Stimulated activated CD4-positive, alpha-beta T cell treated with anti-CD3 and anti-CD28 coated beads, TNF-alpha, amount 100 ng/mL, for 48 hours (primary cell): ENCODE results near the gene GOLGA6B.
"Not testable (repeated sequence)": the region's sequence is repeated elsewhere in the genome, so short reads cannot be mapped to it uniquely, and the experiment has no call there.

Experiments
- DNase-seq, 3 donors: peaks; one replicate each; pipeline ENCODE4 v3.0.0-alpha.2; 2020; ENCODE audit warnings: low read depth in 3 of 3

The GOLGA6B gene, protein sequence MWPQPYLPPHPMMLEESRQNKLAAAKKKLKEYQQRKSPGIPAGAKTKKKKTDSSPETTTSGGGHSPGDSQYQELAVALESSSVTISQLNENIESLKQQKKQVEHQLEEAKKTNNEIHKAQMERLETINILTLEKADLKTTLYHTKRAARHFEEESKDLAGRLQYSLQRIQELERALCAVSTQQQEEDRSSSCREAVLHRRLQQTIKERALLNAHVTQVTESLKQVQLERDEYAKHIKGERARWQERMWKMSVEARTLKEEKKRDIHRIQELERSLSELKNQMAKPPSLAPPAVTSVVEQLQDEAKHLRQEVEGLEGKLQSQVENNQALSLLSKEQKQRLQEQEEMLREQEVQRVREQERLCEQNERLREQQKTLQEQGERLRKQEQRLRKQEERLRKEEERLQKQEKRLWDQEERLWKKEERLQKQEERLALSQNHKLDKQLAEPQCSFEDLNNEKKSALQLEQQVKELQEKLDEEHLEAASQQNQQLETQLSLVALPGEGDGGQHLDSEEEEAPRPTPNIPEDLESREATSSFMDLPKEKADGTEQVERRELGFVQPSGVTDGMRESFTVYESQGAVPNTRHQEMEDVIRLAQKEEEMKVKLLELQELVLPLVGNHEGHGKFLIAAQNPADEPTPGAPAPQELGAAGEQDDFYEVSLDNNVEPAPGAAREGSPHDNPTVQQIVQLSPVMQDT

GRCh38 chr15:72654397-72654796 is at the start of gene GOLGA6B:
Gene GOLGA6B, plus strand, starts transcription at chr15:72654697. Its CDS starts 41 bp downstream, at chr15:72654738.
- not testable (repeated sequence) for DNase-seq

DNA sequence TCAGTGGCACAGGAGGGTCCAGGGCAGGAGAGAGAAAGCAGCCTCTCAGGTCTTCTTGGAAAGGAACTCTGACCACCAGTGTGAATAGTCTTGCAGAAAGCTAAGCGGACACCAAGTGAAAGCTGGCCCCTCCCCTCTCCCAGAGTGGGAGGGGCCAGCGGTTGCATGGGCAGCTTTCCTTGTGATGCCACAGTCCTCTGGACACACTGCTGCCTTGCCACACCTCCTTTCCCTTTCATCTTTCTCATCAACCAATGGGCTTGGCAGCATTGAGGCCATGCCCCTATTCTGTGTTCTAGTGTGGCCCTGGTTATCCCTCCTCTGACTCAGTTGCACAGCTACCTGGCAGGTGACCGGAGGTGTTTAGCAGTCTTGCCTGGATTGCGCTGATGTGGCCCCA is 49.7 kb upstream of the GOLGA6B start:
- DNase-seq, result no peak

GRCh38 chr15:72608084-72608483 is 46.4 kb upstream of the GOLGA6B start:
- DNase-seq, result not testable (repeated sequence)

- DNase-seq, result no peak
Observed at GRCh38 chr15:72609862-72610261, 44.6 kb upstream of the GOLGA6B start.

DNA sequence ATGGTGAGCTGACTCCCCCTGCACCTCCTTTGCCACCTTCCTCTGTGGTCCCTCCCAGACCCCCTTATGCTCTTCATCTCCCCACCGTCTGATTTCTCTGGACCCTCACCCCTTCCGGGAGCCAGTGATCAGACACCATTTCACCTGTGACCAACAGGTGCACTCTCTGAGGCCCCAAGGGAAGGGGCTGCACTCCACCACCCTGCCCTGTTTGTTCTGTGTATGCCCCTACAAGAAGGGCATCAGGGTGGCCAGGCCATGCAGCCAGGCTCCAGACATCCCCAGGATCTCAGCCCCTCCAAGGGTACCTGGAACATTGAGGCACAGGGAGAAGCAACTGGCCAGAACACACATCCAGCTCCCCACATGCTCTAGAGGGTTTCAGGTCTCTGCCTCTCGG is 42.2 kb upstream of the GOLGA6B start:
- not testable (repeated sequence) for DNase-seq

- DNase-seq, result no peak
Observed at GRCh38 chr15:72614810-72615532, 39.5 kb upstream of the GOLGA6B start.

DNA sequence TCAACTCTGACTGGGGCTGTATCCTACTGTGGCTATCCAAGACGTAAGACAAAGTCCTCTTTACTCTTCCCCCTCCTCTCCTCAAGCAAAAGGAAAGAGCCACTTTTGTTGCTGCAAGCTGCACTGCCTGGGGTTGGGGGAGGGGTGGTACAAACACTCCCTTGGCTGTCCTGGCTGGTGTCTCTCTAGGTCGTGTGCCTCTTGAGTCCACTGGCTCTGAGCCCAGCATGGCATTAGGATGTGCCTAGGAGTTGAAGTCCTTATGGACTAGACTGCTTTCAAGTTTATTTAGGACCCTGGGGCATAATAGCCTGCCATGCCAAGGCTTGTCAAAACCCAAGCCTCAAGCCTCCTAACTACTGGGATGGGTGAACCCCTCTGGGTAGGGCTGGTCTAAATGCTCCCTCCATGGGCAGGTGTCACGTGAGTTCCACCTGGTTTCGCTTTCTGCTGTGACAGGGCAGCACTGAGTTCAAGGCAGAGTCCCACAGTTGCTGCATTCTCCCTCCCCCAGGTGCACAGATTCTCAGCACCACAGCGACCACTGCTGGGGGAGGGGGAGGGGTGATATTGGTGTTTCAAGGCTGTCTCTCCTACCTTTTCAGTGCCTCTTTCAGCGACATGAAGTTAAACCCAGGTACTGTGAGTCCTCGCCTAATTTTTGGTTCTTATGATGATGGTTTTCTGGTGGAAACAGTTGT is 38.8 kb upstream of the GOLGA6B start:
- not testable (repeated sequence) for DNase-seq

GRCh38 chr15:72616491-72617210 is 37.8 kb upstream of the GOLGA6B start:
- no peak for DNase-seq

DNA sequence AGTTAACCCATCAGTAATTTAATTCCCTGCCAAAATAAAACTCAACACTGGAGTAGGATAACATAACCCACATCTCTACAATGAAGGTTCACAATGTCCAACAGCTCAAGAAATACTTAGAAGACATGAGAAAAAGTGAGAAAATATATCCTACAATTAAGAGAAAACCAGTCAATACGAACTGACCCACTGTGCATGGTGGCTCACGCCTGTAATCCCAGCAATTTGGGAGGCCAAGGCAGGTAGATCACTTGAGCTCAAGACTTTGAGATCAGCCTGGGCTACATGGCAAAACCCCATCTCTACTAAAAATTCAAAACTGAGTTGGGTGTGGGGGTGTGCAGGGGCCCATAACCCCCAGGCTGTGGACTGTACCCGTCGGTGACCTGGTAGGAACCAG is 30.6 kb upstream of the GOLGA6B start:
- DNase-seq, result not testable (repeated sequence)

DNA sequence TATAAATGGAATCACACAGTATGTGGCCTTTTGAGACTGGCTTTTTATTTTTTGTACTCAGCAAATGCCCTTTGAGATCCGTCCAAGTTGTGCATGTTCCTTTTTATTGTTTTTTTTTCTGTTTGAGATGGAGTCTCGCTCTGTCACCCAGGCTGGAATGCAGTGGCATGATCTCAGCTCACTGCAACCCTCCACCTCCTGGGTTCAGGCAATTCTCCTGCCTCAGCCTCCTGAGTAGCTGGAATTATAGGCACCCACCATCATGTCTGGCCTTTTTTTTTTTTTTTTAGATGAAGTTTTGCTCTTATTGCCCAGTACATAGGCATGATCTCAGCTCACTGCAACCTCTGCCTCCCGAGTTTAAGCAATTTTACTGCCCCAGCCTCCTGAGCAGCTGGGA is 28.3 kb upstream of the GOLGA6B start:
- DNase-seq, result not testable (repeated sequence)

DNA sequence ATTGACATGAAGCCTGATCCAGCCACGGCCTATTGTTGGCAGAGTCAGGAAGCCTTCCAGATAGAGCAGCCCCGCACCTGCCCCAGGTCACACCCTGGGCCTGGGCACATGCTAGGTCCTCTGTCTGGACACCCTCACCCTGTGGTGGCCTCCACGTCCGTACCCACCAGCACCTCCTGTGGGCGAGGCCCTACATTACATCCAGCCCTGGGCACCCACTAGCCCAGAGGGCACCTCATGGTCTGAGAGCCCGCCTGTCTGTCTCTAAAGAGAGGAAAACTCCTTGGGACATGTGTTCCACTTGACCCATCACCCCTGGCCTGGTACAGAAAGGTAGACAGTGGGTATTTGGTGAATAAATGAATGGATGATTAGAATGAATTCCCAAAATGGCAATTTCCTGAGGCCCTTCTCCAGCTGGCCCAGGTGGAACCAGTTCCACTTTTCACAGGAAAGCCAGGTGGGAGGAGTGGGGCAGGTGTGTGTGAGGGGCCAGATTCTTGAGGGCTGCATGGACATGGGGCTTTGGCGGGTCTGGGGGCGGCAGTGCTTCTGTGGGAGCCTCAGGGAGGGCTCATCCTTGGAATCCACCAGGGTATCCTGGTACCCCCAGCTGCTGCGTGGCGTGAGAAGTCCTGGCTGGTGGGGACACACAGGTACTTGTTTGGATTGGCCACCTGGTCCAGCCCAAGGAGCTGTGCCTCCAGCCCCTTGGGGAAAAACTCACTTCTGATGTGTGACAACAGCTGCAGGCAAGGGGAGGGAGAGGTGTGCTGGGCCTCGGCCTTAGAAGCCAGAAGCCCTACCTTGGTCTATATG is 26.0 kb upstream of the GOLGA6B start:
- peak in 1 of 3 donors; percentile 3 for DNase-seq

DNA sequence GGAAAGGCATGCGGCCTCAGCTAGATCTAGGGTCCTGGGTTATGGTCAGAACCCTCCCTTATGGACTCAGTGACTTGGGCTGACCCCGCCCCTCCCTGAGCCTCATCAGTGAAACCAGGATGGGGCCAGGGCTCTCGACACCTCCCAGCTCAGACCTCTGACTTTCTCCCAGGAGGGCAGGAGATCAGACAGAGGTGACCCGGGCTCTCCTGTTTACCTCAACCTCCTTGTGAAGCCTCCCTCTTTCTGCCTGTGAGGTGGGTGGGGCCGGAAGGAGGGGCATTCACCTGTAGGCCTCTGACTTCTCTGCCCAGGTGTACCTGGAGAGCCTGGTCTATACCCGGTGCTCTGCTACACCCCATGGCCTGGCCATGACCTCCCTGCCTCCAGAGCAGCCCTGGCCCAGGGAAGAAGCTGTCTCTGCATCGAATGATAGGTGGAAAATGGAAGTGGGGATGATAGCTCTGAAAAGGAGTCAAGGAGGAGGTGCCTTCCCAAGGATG is 25.4 kb upstream of the GOLGA6B start:
- DNase-seq, result not testable (repeated sequence)

DNA sequence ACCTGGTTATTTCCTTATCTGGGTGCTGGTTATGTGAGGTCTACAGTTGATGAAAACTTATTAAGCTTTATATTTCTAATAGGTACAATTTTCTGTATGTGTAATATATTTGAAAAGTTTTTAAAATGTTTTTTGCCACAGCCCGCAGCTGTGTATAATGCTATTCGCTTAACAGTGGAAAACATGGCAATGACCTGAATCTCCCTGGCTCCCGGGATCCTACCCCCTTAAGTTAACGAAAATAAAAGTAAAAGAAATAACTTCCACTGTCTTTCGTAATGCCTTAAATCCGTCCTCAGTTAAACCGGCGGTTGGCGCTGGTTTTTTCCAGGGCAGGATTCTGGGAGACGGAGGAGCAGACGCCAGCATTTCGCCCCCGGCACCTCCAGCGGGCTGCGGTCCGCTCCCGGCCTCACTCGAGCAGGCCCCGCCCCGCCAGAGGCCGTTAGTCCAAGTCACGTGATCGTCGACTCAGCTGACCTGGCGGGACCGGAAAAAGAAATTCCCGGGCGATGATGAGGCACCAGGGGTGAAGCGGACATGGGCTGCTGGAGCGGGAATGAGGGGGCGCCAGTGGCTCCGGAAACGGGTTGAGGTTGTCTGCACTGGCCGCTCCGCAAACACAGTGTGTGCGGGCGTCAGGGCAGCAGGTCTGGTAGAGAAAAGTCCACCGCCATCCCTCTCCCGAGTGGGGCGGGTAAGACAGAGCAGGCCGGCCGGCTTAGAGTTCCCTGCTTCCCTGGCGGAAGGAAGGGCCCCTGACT is 17.8 kb upstream of the GOLGA6B start:
- peak in 2 of 3 donors; percentile 46 to 48 for DNase-seq

DNA sequence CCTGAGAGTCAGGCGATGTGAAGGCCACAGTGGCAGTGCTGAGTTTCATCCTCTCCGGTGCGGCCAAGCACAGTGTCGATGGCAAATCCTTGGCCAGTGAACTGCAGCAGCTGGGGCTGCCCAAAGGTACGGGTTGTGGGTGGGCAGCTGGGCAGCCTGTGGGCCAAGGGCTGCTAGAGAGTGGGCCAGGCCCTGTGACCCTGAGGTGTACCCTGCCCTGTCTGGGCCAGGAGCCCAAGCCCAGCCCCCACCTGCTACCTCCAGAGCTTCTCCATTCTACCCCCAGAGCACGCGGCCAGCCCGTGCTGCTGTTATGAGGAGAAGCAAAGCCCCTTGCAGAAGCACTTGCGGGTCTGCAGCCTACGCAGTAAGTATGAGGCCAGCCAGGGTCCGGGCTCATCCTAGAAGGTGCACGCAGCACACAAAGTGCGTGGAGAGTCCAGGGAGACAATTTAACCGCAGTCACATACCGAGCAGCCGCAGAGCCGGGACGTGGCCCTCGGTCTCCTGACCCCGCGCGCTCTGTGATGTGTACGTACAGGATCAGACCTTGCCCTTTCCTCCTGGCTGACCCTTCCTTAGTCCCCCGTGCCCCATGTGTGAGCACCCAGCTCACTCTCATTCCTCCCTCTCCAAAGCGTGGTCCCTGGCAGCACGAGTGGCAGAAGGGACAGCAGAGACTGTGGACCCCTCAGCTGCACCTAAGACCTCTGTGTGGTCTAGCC is 14.6 kb upstream of the GOLGA6B start:
- not testable (repeated sequence) for DNase-seq

DNA sequence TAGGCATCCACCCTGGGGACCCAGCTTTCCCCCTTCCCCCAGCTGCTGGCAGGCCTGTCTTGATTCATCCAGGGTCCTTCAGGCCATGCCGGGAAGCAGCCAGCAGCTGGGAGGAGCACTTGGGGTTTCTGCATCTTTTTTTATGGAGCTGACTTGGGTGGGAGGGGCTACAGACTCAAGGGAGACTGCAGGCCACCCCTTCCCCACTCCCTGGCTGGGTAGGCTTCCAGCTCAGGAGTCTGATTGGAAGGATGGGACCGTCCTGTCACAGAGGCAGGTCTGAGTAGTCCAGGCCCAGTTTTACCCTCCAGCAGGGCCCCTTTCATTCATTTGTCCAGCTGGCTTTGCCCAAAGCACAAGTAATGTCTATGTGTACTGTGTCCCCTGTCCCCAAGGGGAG is 12.2 kb upstream of the GOLGA6B start:
- DNase-seq, result not testable (repeated sequence)

GRCh38 chr15:72648631-72649253 is 5.8 kb upstream of the GOLGA6B start:
- DNase-seq, result not testable (repeated sequence)

DNA sequence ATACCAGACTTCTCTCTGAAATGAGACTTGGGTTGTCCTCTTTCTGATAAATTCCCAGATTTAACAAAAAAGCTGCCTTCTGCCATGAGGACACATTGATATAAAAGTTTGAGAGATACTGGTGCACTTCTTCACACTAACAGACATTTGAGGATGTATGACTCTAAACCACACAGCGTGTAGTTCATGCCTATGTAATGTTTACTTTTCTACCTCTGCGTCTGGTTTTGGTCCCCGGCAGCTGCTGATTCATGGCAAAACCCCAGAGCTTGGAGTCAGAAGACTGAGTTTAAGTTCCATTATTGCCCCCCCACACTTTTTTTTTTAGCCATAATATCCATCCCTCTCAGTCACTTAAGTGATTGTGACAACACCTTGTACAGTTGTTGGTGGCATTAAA is 1.5 kb downstream of the GOLGA6B start:
- DNase-seq, result not testable (repeated sequence)

DNA sequence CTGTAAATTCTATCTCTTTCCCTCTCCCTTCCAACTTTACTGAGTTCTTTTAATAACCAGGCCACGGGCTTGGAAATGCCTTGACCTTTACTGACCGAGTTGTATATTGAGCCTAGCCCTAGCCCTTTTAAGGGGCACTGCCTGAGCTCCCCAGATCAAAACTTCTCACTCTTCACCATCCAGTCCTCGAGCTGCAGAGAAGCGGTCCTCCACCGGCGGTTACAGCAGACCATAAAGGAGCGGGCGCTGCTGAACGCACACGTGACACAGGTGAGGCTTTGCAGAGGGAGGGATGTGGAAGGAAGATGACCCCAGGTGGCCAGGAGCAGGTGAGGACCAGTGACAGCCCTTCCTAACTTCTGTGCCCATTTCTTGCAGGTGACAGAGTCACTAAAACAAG is 6.6 kb downstream of the GOLGA6B start:
- DNase-seq, result not testable (repeated sequence)
